Lower leg skin (tissue), 4 donors: Measurements from ENCODE around the gene IZUMO1. TPM values are rescaled to one million over a fixed set of nuclear protein-coding genes. Genes with fewer than 3 reads are reported as not detected.
A peak's percentile ranks its signal among the peaks of the same experiment; 100 is the strongest.

Source experiments
- DNase-seq, 2 donors: peaks; one replicate each; pipeline ENCODE4 v3.0.0-alpha.2; 2019; ENCODE audit warnings: low spot score in 2 of 2
- H3K4me3 ChIP-seq: fragments of 200-600 bp; sonication (generic); 2 replicates; pipeline ENCODE4 v1.5.1; 2017; ENCODE audit warnings: mild to moderate bottlenecking, low read depth; ENCODE audit not compliant: poor library complexity, severe bottlenecking
- CTCF ChIP-seq, 3 donors: fragments of 450-650 bp; IDR thresholded peaks; one replicate each; pipeline ENCODE4 v1.5.1; 2016; ENCODE audit warnings: antibody characterized with exemption in 3 of 3, mild to moderate bottlenecking in 3 of 3, moderate library complexity in 2 of 3
- POLR2A ChIP-seq, 2 donors: fragments of 450-650 bp; IDR thresholded peaks; one replicate each; pipeline ENCODE4 v1.6.1; 2016 to 2017; ENCODE audit warnings: antibody characterized with exemption in 2 of 2, mild to moderate bottlenecking in 1 of 2, moderate library complexity in 1 of 2
- WGBS, 2 donors: methylation state at CpG; one replicate each; pipeline ENCODE4 v1.1.5; 2018; 5-methylcytosine and 5-hydroxymethylcytosine counted together
- intact Hi-C: fragments of 100-400 bp; cut with DNase I; formaldehyde crosslinking; loops from one replicate; pipeline ENCODE4 v1.15.0; 2023; ENCODE audit warnings: low total_unique reads
- total RNA-seq, 4 donors: library from RNA; depleted of rRNA; stranded (reverse); fragments of >200 nt; gene quantifications; one replicate each; pipeline ENCODE4 v1.1.0, GENCODE V29; 2016

The IZUMO1 gene
- total RNA-seq, 4 donors from 2014 or later: not detected

GRCh38 chr19:48705431-48705830 lies 41.3 kb downstream of the IZUMO1 start:
- 58 to 81% methylated on average over 2 of the region's 2 CpGs for WGBS, 2 donors
- no peak for TF ChIP-seq POLR2A (IDR thresholded peaks at IDR 0.05)
- TF ChIP-seq CTCF (IDR thresholded peaks at IDR 0.05): no peak
- intact Hi-C loops: no loop called here
- DNase-seq: no peak
- H3K4me3 ChIP-seq: no peak overlapping the region

GRCh38 chr19:48703316-48703715 lies 43.4 kb downstream of the IZUMO1 start:
- 93 to 94% methylated on average over 23 of the region's 23 CpGs for WGBS, 2 donors
- DNase-seq: no peak
- intact Hi-C loops: no loop called here
- H3K4me3 ChIP-seq: no peak overlapping the region
- TF ChIP-seq POLR2A (IDR thresholded peaks at IDR 0.05) (no peak), CTCF (IDR thresholded peaks at IDR 0.05) (no peak)

GRCh38 chr19:48702701-48703100 lies 44.0 kb downstream of the IZUMO1 start:
- intact Hi-C loops: no loop called here
- DNase-seq: no peak
- no peak overlapping the region for H3K4me3 ChIP-seq
- TF ChIP-seq CTCF (IDR thresholded peaks at IDR 0.05): no peak
- no peak for TF ChIP-seq POLR2A (IDR thresholded peaks at IDR 0.05)
- 95 to 96% methylated on average over 13 of the region's 13 CpGs for WGBS, 2 donors

- 46 to 62% methylated on average over 4 of the region's 4 CpGs for WGBS, 2 donors
- no peak for DNase-seq
- intact Hi-C loops: no loop called here
- no peak for TF ChIP-seq POLR2A (IDR thresholded peaks at IDR 0.05)
- TF ChIP-seq CTCF (IDR thresholded peaks at IDR 0.05): no peak
- no peak overlapping the region for H3K4me3 ChIP-seq
These were observed 48.7 kb downstream of the IZUMO1 start for GRCh38 chr19:48698046-48698445.

- intact Hi-C loops: no loop called here
- DNase-seq: no peak
- TF ChIP-seq CTCF (IDR thresholded peaks at IDR 0.05) (no peak), POLR2A (IDR thresholded peaks at IDR 0.05) (no peak)
- WGBS, 2 donors: 6 to 8% methylated on average over 33 of the region's 34 CpGs
- peak overlapping the region; percentile 4 for H3K4me3 ChIP-seq
These were observed 50.2 kb downstream of the IZUMO1 start for GRCh38 chr19:48696353-48697010.
